SK-N-MC (cell line): Measurements from ENCODE around the gene GABRG3.

Source experiments
- EZH2 ChIP-seq: fragments of 200-600 bp; sonication (generic); IDR thresholded peaks from one replicate; pipeline ENCODE4 v1.6.1; 2017; ENCODE audit warnings: antibody characterized with exemption
- FOXP2 ChIP-seq: optimal IDR thresholded peaks from 2 replicates; pipeline ENCODE3; 2011; ENCODE audit warnings: mild to moderate bottlenecking, moderate library complexity; ENCODE audit not compliant: insufficient read depth; ENCODE audit errors: extremely low read length, control extremely low read depth
- POLR2AphosphoS5 ChIP-seq: IDR thresholded peaks from 2 replicates; pipeline ENCODE4 v1.6.1; 2012; ENCODE audit warnings: mild to moderate bottlenecking, low read depth, low read length, borderline replicate concordance

GRCh38 chr15:27042646-27043045, 71.7 kb downstream of the GABRG3 start:
- TF ChIP-seq POLR2AphosphoS5 (no peak), EZH2 (no peak), FOXP2 (no peak)
